Aorta (tissue), 5 donors: Measurements from ENCODE around the gene PDZD7. TPM values are rescaled to one million over a fixed set of nuclear protein-coding genes. Genes with fewer than 3 reads are reported as not detected.

Experiments used
- ATAC-seq: fragments of 200-7000 bp; cut with Tn5 transposase; one replicate; pipeline ENCODE4 v1.9.1; 2022; ENCODE audit warnings: moderate library complexity; ENCODE audit not compliant: low FRiP score
- DNase-seq, 2 donors: peaks; one replicate each; pipeline ENCODE4 v3.0.0-alpha.2; 2020
- H3K27ac ChIP-seq, 2 donors: one replicate each; pipeline ENCODE4 v1.5.1; 2013; ENCODE audit warnings: low read length in 2 of 2, mild to moderate bottlenecking in 2 of 2, moderate library complexity in 2 of 2, control low read depth in 1 of 2, inconsistent platforms in 1 of 2, low read depth in 1 of 2
- H3K27me3 ChIP-seq, 2 donors: one replicate each; pipeline ENCODE4 v1.6.1; 2013; ENCODE audit warnings: control low read depth in 1 of 2, low read length in 1 of 2, mild to moderate bottlenecking in 1 of 2, moderate library complexity in 1 of 2; ENCODE audit not compliant: insufficient read depth in 2 of 2, control insufficient read depth in 1 of 2
- H3K36me3 ChIP-seq, 2 donors: one replicate each; pipeline ENCODE4 v1.6.1; 2013; ENCODE audit warnings: control low read depth in 1 of 2, low read length in 1 of 2, mild to moderate bottlenecking in 1 of 2; ENCODE audit not compliant: insufficient read depth in 2 of 2, control insufficient read depth in 1 of 2
- H3K4me1 ChIP-seq, 2 donors: one replicate each; pipeline ENCODE4 v1.6.1; 2013; ENCODE audit warnings: low read length in 2 of 2, control low read depth in 1 of 2, mild to moderate bottlenecking in 1 of 2, moderate library complexity in 1 of 2; ENCODE audit not compliant: insufficient read depth in 2 of 2, control insufficient read depth in 1 of 2
- H3K4me3 ChIP-seq, 2 donors: one replicate each; pipeline ENCODE4 v1.5.1; 2013; ENCODE audit warnings: low read length in 2 of 2, control low read depth in 1 of 2, mild to moderate bottlenecking in 1 of 2
- H3K9me3 ChIP-seq: one replicate; pipeline ENCODE4 v1.6.1; 2013; ENCODE audit warnings: mild to moderate bottlenecking, low read length; ENCODE audit not compliant: control insufficient read depth
- WGBS, 2 donors: extraction: QIAGEN DNeasy Blood & Tissue Kit; methylation state at CpG; one replicate each; pipeline ENCODE4 v1.1.7; 2013; 5-methylcytosine and 5-hydroxymethylcytosine counted together
- intact Hi-C, 2 donors: fragments of 100-400 bp; cut with DNase I; formaldehyde crosslinking; loops; one replicate each; pipeline versions ENCODE4 v1.14.2 to v1.15.0; 2022
- long read RNA-seq, 2 donors: library from polyadenylated mRNA; unstranded; transcript quantifications; one replicate each; pipeline ENCODE4 v2.0.0, GENCODE V29; 2020 to 2021
- polyA plus RNA-seq, 2 donors: library from polyadenylated mRNA; stranded (reverse); fragments of 200-250 nt; gene quantifications; one replicate each; pipeline ENCODE4 v1.2.3, GENCODE V29; 2013
- total RNA-seq, 2 donors: library from RNA; stranded (reverse); fragmentation: NEBNext Ultra II Directional; extraction: Animal tissue kit (Norgen Biotek cat#: 25700); gene quantifications; one replicate each; pipeline ENCODE4 v1.2.1, GENCODE V29; 2021
- donor health status: healthy with polysubstance abuse.
- donor health status: Bipolar disorder and iron deficiency.
- donor health status: DM: no; HTN: no; CAD: no.
- donor health status: DM: no; HTN: no; CAD: no.
- donor health status: DM: yes; HTN: yes; CAD: no.

The PDZD7 gene
- total RNA-seq (1 to 10 TPM; 1.1 to 1.6 TPM), polyA plus RNA-seq (1 to 10 TPM in 1 of 2 donors, under 1 TPM in 1; 0.97 to 3.9 TPM)
- long read RNA-seq, donor 1, partial matches to known transcripts, result 2 of 7 reads
- long read RNA-seq, donor 1, other reads (novel, unspliced or antisense), result 1 of 7 reads
- long read RNA-seq, donor 2, partial matches to known transcripts, result 0 of 1 reads
- long read RNA-seq, donor 2, other reads (novel, unspliced or antisense), result 0 of 1 reads

DNA sequence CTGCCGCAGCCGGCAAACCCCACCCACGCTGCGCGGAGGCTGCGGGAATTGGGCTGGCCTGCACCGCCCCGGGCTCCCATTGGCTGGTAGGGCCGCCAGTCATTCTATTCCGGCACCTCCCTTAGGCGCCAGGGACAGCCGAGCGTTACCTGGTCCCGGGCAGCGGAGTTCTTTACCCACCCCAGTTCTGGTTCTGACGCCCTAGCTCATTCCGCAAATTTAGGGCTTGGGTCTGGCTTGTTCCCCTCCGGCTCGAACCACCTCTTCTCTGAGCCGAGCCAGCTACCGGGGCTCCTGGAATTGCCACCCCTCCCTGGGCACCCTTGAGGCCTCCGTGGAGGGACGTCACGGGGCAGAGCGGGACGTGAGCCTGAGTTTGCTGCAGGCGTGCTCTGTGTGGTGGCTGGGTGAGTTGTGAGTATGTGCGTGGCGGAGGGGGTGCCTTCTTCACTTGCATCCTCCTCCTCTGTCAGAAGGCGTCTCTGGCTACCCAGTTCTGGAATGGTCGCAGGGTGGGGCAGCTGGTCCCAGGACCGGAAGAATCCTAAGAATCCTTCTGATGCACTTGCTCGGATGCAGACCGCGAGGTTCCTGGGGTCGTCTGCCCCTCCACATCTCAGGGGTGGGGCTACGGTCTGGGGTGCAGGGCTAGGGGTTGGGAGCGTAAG lies at the start of gene PDZD7, which contains the start of gene SFXN3:
PDZD7 (minus strand) TSS at position 2 of the 668 bp plus-strand sequence. CDS start 910 bp downstream, outside the sequence.
SFXN3 (plus strand) TSS at position 107 of the 668 bp plus-strand sequence. CDS start 3,461 bp downstream, outside the sequence.
- Histone ChIP-seq H3K27ac (peak within 1 kb of the TSS; percentile 57 to 86), H3K9me3 (no peaks in the 10 kb centered on the region), H3K4me3 (peak within 1 kb of the TSS; percentile 20 to 60), H3K4me1 (no peaks in the 10 kb centered on the region), H3K27me3 (no peaks in the 10 kb centered on the region), H3K36me3 (peaks cover 0 to 6% of the 10 kb centered on the region in 2 donors)
- WGBS, 2 donors, result 0 to 1% methylated on average over 38 of the region's 38 CpGs
- peak; percentile 93 for ATAC-seq
- peak; percentile 98 to 99 for DNase-seq
- intact Hi-C loops, result loop anchor here in 1 of 2 donors (5.0 kb wide), 3 partner anchors 34 to 119 kb away; partner anchors contain the start of genes LZTS2 and SLF2

DNA sequence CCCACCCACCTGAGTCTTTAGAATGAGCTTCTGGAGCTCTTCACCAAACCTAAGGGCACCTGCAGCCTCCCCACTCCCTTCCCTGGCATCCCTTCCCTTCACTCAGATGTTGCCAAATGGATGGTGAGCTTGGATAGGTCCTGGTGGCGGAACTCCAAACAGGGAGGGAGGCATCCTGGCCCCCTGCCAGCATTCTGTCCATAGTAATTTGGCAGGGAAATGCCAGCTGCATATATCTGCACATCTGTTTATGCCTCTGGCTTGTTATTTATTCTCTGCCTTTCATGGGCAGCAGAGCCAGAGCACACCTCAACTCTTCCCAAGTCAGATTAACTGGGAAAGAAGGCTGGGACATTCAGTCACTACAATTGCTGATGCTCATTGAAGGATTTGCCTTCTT lies 48.9 kb upstream of the PDZD7 start:
- Histone ChIP-seq H3K27me3 (peaks cover 0 to 3% of the 10 kb centered on the region in 2 donors), H3K4me3 (no peak overlapping the region), H3K27ac (no peak overlapping the region), H3K4me1 (no peaks in the 10 kb centered on the region), H3K9me3 (peaks cover 3% of the 10 kb centered on the region), H3K36me3 (no peaks in the 10 kb centered on the region)
- intact Hi-C loops, result no loop called here
- DNase-seq (no peak), ATAC-seq (no peak)
- WGBS, 2 donors, result 63 to 78% methylated on average over 1 of the region's 1 CpG

GRCh38 chr10:101076630-101077029 lies 45.7 kb upstream of the PDZD7 start:
- 73 to 74% methylated on average over 5 of the region's 5 CpGs for WGBS, 2 donors
- H3K27me3 ChIP-seq, result no peaks in the 10 kb centered on the region
- intact Hi-C loops, result no loop called here

GRCh38 chr10:101075775-101076174 lies 44.8 kb upstream of the PDZD7 start:
- no peak overlapping the region for H3K27ac ChIP-seq
- DNase-seq (no peak), ATAC-seq (no peak)
- H3K4me1 ChIP-seq, result no peaks in the 10 kb centered on the region
- no peak overlapping the region for H3K4me3 ChIP-seq
- WGBS, 2 donors, result 8 to 9% methylated on average over 4 of the region's 4 CpGs
- no peaks in the 10 kb centered on the region for H3K27me3 ChIP-seq
- intact Hi-C loops, result no loop called here
- H3K36me3 ChIP-seq, result no peaks in the 10 kb centered on the region
- no peaks in the 10 kb centered on the region for H3K9me3 ChIP-seq

More at GRCh38 chr10:101076630-101077029, 45.7 kb upstream of the PDZD7 start:
- H3K27ac ChIP-seq, result no peak overlapping the region
- no peak overlapping the region for H3K4me3 ChIP-seq
- H3K36me3 ChIP-seq, result no peaks in the 10 kb centered on the region
- no peak for DNase-seq
- H3K4me1 ChIP-seq, result no peaks in the 10 kb centered on the region
- ATAC-seq, result no peak
- H3K9me3 ChIP-seq, result no peaks in the 10 kb centered on the region

- no peak overlapping the region for H3K27ac ChIP-seq
- no peak for ATAC-seq
- H3K4me1 ChIP-seq, result no peaks in the 10 kb centered on the region
- H3K36me3 ChIP-seq, result no peaks in the 10 kb centered on the region
- H3K27me3 ChIP-seq, result no peaks in the 10 kb centered on the region
- 4% methylated on average over 10 to 13 of the region's 13 CpGs for WGBS, 2 donors
- no peak overlapping the region for H3K4me3 ChIP-seq
- intact Hi-C loops, result no loop called here
- DNase-seq, result no peak
- H3K9me3 ChIP-seq, result no peaks in the 10 kb centered on the region
Measured at GRCh38 chr10:101073631-101074030, 42.7 kb upstream of the PDZD7 start.

DNA sequence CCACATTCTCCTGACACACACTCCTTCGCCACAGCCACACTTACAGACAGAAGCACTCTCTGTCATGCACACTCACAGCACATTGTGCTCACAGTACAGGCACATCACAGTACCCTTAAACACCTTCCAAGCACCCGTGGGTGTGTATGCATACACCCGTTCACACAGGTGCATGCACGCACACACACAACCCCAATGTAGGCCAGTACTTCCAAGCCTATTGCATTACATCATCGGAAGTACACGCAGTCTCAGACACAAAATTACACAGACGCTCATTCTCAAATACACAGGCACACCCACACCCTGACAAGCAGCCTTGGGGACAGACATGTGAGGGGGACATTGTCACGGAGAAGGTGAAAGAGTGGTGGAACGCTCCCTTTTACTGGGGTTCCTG lies 42.0 kb upstream of the PDZD7 start:
- WGBS, 2 donors, result 55% methylated on average over 9 of the region's 9 CpGs
- Histone ChIP-seq H3K4me3 (no peak overlapping the region), H3K9me3 (no peaks in the 10 kb centered on the region), H3K27me3 (no peaks in the 10 kb centered on the region), H3K36me3 (no peaks in the 10 kb centered on the region), H3K4me1 (no peaks in the 10 kb centered on the region), H3K27ac (no peak overlapping the region)
- DNase-seq (no peak), ATAC-seq (no peak)
- intact Hi-C loops, result no loop called here

GRCh38 chr10:101071885-101072433 lies 41.0 kb upstream of the PDZD7 start:
- Histone ChIP-seq H3K27me3 (no peaks in the 10 kb centered on the region), H3K27ac (no peak overlapping the region), H3K4me3 (no peak overlapping the region), H3K4me1 (no peaks in the 10 kb centered on the region), H3K9me3 (no peaks in the 10 kb centered on the region), H3K36me3 (no peaks in the 10 kb centered on the region)
- ATAC-seq, result no peak
- 60 to 62% methylated on average over 7 of the region's 7 CpGs for WGBS, 2 donors
- no peak for DNase-seq
- intact Hi-C loops, result no loop called here

DNA sequence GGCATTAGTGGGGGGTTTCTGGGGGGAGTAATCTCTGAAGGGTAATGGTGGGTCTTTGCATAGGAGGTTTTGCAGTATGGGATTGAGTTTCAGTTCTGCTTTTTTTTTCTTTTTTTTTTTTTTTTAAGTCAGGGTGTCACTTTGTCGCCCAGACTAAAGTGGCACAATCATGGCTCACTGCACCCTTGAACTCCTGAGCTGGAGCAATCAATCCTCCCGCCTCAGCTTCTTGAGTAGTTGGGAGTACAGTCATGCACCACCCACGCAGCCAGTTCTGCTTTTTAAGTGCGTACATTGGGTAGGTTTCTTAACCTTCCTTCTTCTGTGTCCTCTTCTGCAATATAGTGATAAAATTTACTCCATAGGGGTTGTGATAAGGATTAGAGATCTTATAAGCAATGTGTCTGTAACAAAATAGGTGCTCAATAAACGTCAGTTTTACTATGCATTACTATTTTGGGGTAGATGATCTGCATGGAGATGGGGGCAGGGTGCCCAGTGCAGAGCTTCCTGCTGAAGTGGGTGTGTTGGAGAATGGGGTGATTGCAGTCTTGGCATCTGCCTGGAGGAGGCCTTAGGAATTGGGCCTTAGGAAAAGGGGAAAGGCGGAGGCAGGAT lies 40.4 kb upstream of the PDZD7 start:
- Histone ChIP-seq H3K4me1 (no peaks in the 10 kb centered on the region), H3K27ac (no peak overlapping the region), H3K9me3 (no peaks in the 10 kb centered on the region), H3K27me3 (no peaks in the 10 kb centered on the region), H3K4me3 (no peak overlapping the region), H3K36me3 (no peaks in the 10 kb centered on the region)
- intact Hi-C loops, result no loop called here
- peak in 1 of 2 donors; percentile 79 for DNase-seq
- ATAC-seq, result no peak
- WGBS, 2 donors, result 76 to 78% methylated on average over 6 of the region's 6 CpGs
